GM18907 (cell line): ENCODE data around the gene ADARB2.

ENCODE experiments used
- ATAC-seq: cut with Tn5 transposase; IDR thresholded peaks from one replicate; pipeline ENCODE4 v1.9.1; 2021; ENCODE audit warnings: mild to moderate bottlenecking, moderate library complexity; ENCODE audit not compliant: unreplicated experiment

The ADARB2 gene

GRCh38 chr10:1573981-1574380 is 163.3 kb downstream of the ADARB2 start:
- ATAC-seq = no peak

- no peak for ATAC-seq
These were observed 163.9 kb downstream of the ADARB2 start for GRCh38 chr10:1573334-1573969.

GRCh38 chr10:1572519-1573333 is 164.6 kb downstream of the ADARB2 start:
- ATAC-seq = no peak

- ATAC-seq = no peak
These were observed 165.6 kb downstream of the ADARB2 start for GRCh38 chr10:1571587-1572237.

GRCh38 chr10:1570416-1571051 is 166.8 kb downstream of the ADARB2 start:
- ATAC-seq = no peak

GRCh38 chr10:1569208-1569607 is 168.1 kb downstream of the ADARB2 start:
- no peak for ATAC-seq

- no peak for ATAC-seq
These were observed 169.4 kb downstream of the ADARB2 start for GRCh38 chr10:1567742-1568495.

- ATAC-seq = no peak
These were observed 170.2 kb downstream of the ADARB2 start for GRCh38 chr10:1567152-1567551.

- no peak for ATAC-seq
These were observed 172.5 kb downstream of the ADARB2 start for GRCh38 chr10:1564791-1565190.

- no peak for ATAC-seq
These were observed 174.3 kb downstream of the ADARB2 start for GRCh38 chr10:1563028-1563427.

- no peak for ATAC-seq
These were observed 175.5 kb downstream of the ADARB2 start for GRCh38 chr10:1561731-1562337.

GRCh38 chr10:1560535-1561192 is 176.7 kb downstream of the ADARB2 start:
- ATAC-seq = no peak

GRCh38 chr10:1559761-1560160 is 177.6 kb downstream of the ADARB2 start:
- ATAC-seq = no peak

- no peak for ATAC-seq
These were observed 178.0 kb downstream of the ADARB2 start for GRCh38 chr10:1559311-1559710.

GRCh38 chr10:1558906-1559305 is 178.4 kb downstream of the ADARB2 start:
- ATAC-seq = no peak

- no peak for ATAC-seq
These were observed 180.2 kb downstream of the ADARB2 start for GRCh38 chr10:1557081-1557480.

- no peak for ATAC-seq
These were observed 180.8 kb downstream of the ADARB2 start for GRCh38 chr10:1556496-1556895.

GRCh38 chr10:1553951-1554350 is 183.4 kb downstream of the ADARB2 start:
- no peak for ATAC-seq

GRCh38 chr10:1552881-1553670 is 184.2 kb downstream of the ADARB2 start:
- ATAC-seq = no peak
